SK-N-SH (cell line): ENCODE data around the gene MYEOV. TPM values are rescaled to one million over a fixed set of nuclear protein-coding genes. Genes with fewer than 3 reads are reported as not detected.

Source experiments
- CTCF ChIA-PET: fragments of 300-600, 350-600 bp; formaldehyde crosslinking; extraction: SDS; loops from one replicate; lab custom pipeline; 2021; lab: Yijun Ruan, JAX
- POLR2A ChIA-PET: fragments of 350-600 bp; sonication (Branson Sonifier 250); formaldehyde crosslinking; extraction: SDS; loops from one replicate; lab custom pipeline; 2020; ENCODE audit warnings: antibody characterized with exemption, inconsistent platforms; lab: Yijun Ruan, JAX
- DNase-seq: peaks from one replicate; pipeline ENCODE4 v3.0.0; 2012
- H2AFZ ChIP-seq: fragments of 200-600 bp; sonication (generic); 2 replicates; pipeline ENCODE4 v1.8.1; 2016; ENCODE audit warnings: antibody characterized with exemption, mild to moderate bottlenecking, low read depth
- H3F3A ChIP-seq: fragments of 200-600 bp; sonication (generic); replicated peaks from 2 replicates; pipeline ENCODE3; 2016; ENCODE audit warnings: antibody characterized with exemption, mild to moderate bottlenecking; ENCODE audit not compliant: insufficient read depth
- H3K27ac ChIP-seq, 2 experiments: fragments of 200-500 bp in 1 of 2; fragments of 200-600 bp in 1 of 2; sonication (Bioruptor generic) in 1 of 2; sonication (generic), shearing (Covaris generic) in 1 of 2; 2 replicates each; pipeline versions ENCODE4 v1.5.1 to v1.6.1; 2014 to 2016; ENCODE audit warnings: low read depth in 2 of 2, inconsistent platforms in 1 of 2, low read length in 1 of 2, mild to moderate bottlenecking in 1 of 2, mixed read lengths in 1 of 2
- H3K27me3 ChIP-seq: fragments of 200-600 bp; sonication (generic), shearing (Covaris generic); 2 replicates; pipeline ENCODE4 v1.6.1; 2016; ENCODE audit warnings: mixed run types; ENCODE audit not compliant: insufficient read depth
- H3K36me3 ChIP-seq, 2 experiments: fragments of 200-500 bp in 1 of 2; fragments of 200-600 bp in 1 of 2; sonication (Bioruptor generic) in 1 of 2; sonication (generic) in 1 of 2; replicated peaks in 1 of 2; 2 replicates each; pipeline versions ENCODE3 to v1.5.1; 2014 to 2016; ENCODE audit warnings: low read length in 1 of 2, mild to moderate bottlenecking in 1 of 2; ENCODE audit not compliant: insufficient read depth in 2 of 2, control insufficient read depth in 1 of 2
- H3K4me1 ChIP-seq, 2 experiments: fragments of 200-500 bp in 1 of 2; fragments of 200-600 bp in 1 of 2; sonication (Bioruptor generic) in 1 of 2; sonication (generic), shearing (Covaris generic) in 1 of 2; 2 replicates each; pipeline versions ENCODE4 v1.5.1 to v1.6.1; 2014 to 2016; ENCODE audit warnings: low read depth in 1 of 2, low read length in 1 of 2, mixed run types in 1 of 2; ENCODE audit not compliant: insufficient read depth in 2 of 2, control insufficient read depth in 1 of 2
- H3K4me2 ChIP-seq: fragments of 200-600 bp; sonication (generic), shearing (Covaris generic); 2 replicates; pipeline ENCODE4 v1.6.1; 2017; ENCODE audit warnings: mixed run types
- H3K4me3 ChIP-seq, 2 experiments: fragments of 200-500 bp in 1 of 2; fragments of 200-600 bp in 1 of 2; sonication (Bioruptor generic) in 1 of 2; sonication (generic), shearing (Covaris generic) in 1 of 2; 2 replicates each; pipeline versions ENCODE4 v1.5.1 to v1.8.1; 2014 to 2016; ENCODE audit warnings: low read depth in 2 of 2, inconsistent platforms in 1 of 2, low read length in 1 of 2, mild to moderate bottlenecking in 1 of 2, mixed read lengths in 1 of 2, moderate library complexity in 1 of 2
- H3K79me2 ChIP-seq: fragments of 200-600 bp; sonication (generic); 2 replicates; pipeline ENCODE4 v1.8.1; 2017; ENCODE audit warnings: mild to moderate bottlenecking; ENCODE audit not compliant: insufficient read depth
- H3K9ac ChIP-seq: fragments of 200-600 bp; sonication (generic); 2 replicates; pipeline ENCODE4 v1.6.1; 2017; ENCODE audit warnings: mixed run types
- H3K9me2 ChIP-seq: fragments of 200-600 bp; sonication (generic); 2 replicates; pipeline ENCODE4 v1.6.1; 2017; ENCODE audit warnings: mixed run types
- H3K9me3 ChIP-seq: fragments of 200-600 bp; sonication (generic); 2 replicates; pipeline ENCODE4 v1.6.1; 2017; ENCODE audit warnings: mixed run types, mild to moderate bottlenecking, moderate library complexity
- H4K20me1 ChIP-seq: fragments of 200-600 bp; sonication (generic); 2 replicates; pipeline ENCODE4 v1.6.1; 2017; ENCODE audit warnings: mild to moderate bottlenecking, mixed run types; ENCODE audit not compliant: insufficient read depth
- ELF1 ChIP-seq: IDR thresholded peaks from 2 replicates; pipeline ENCODE4 v1.4.0; 2012
- EZH2phosphoT487 ChIP-seq: fragments of 200-600 bp; sonication (generic); IDR thresholded peaks from 2 replicates; pipeline ENCODE4 v1.6.1; 2017; ENCODE audit warnings: low read depth, mixed run types, mild to moderate bottlenecking, antibody characterized with exemption, moderate library complexity, borderline replicate concordance
- GABPA ChIP-seq: IDR thresholded peaks from 2 replicates; pipeline ENCODE4 v1.4.0; 2012; ENCODE audit warnings: low read depth, mild to moderate bottlenecking
- MEF2A ChIP-seq: IDR thresholded peaks from 2 replicates; pipeline ENCODE4 v1.4.0; 2012; ENCODE audit warnings: low read depth, borderline replicate concordance
- MXI1 ChIP-seq: IDR thresholded peaks from 2 replicates; pipeline ENCODE4 v1.6.1; 2012; ENCODE audit warnings: mild to moderate bottlenecking, low read depth, low read length, improper control_type of control experiment
- NFIC ChIP-seq: IDR thresholded peaks from 2 replicates; pipeline ENCODE4 v1.4.0; 2012; ENCODE audit warnings: borderline replicate concordance
- RAD21 ChIP-seq: IDR thresholded peaks from 2 replicates; pipeline ENCODE4 v1.6.1; 2012; ENCODE audit warnings: mild to moderate bottlenecking, low read length
- RFX5 ChIP-seq: IDR thresholded peaks from 2 replicates; pipeline ENCODE4 v1.6.1; 2012; ENCODE audit warnings: mild to moderate bottlenecking, improper control_type of control experiment, low read length
- SMC3 ChIP-seq: IDR thresholded peaks from 2 replicates; pipeline ENCODE4 v1.6.1; 2012; ENCODE audit warnings: low read depth, low read length, improper control_type of control experiment
- TAF1 ChIP-seq: IDR thresholded peaks from 2 replicates; pipeline ENCODE4 v1.6.1; 2012; ENCODE audit warnings: low read depth, mild to moderate bottlenecking, low read length, moderate library complexity, borderline replicate concordance
- TEAD4 ChIP-seq: IDR thresholded peaks from 2 replicates; pipeline ENCODE4 v1.4.0; 2012; ENCODE audit warnings: mild to moderate bottlenecking, borderline replicate concordance; ENCODE audit not compliant: insufficient read depth
- YY1 ChIP-seq: IDR thresholded peaks from 2 replicates; pipeline ENCODE4 v1.4.0; 2012; ENCODE audit warnings: low read depth, mild to moderate bottlenecking
- WGBS: methylation state at CpG from one replicate; pipeline ENCODE4 v1.1.6; 2017; ENCODE audit warnings: low lambda C conversion rate; 5-methylcytosine and 5-hydroxymethylcytosine counted together
- polyA plus RNA-seq, 3 experiments: library from polyadenylated mRNA; depleted of rRNA; stranded (reverse); fragments of >200 nt; gene quantifications; 2 replicates each; pipeline ENCODE4 v1.2.3, GENCODE V29; 2012
- TF ChIP-seq, protein P1 (sequence below): IDR thresholded peaks from 2 replicates; pipeline ENCODE4 v1.4.0; 2012; ENCODE audit warnings: low read depth, borderline replicate concordance
- TF ChIP-seq, protein P2 (sequence below): fragments of 150-350 bp; IDR thresholded peaks from 2 replicates; pipeline ENCODE4 v1.6.1; 2017; ENCODE audit warnings: antibody characterized with exemption, low read length, low read depth, borderline replicate concordance

Gene MYEOV
- polyA plus RNA-seq, 1 of the 3 experiments (the other 2 are of a cell fraction) = 3.0 TPM

DNA sequence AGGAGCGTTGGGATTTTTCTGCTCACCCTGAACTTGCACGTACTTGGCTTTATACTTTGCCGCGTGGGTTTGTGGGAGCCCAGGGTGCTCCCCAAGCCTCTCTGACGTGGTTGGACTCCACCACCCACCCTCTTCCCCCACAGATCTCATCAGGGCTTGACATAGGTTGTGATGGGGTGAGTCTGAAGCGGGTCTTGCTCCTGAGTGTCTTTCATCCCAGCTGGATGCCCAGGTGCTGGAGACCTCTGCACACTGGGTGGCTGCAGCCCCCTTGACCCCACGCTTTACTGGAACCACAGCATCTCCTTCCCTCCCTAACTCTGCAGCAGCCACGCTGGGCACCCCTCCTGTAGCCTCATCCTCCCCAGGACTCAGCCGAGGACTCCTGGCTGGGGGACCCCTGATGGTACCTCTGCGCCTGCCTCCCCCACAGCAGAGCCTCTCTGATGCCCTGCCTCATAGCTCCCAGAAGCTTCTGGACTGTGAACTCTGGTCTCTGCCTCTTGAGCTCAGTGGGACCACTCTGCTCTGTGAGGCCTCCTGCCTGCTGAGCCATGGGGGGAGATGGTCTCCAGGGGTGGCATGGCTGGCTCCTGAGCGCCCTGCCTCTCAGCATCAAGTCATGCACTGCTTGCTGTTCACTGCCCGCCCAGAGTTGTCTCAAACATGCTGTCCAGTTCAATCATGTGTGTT is 45.2 kb downstream of the MYEOV start (continued):
- TF ChIP-seq, protein P1, sequence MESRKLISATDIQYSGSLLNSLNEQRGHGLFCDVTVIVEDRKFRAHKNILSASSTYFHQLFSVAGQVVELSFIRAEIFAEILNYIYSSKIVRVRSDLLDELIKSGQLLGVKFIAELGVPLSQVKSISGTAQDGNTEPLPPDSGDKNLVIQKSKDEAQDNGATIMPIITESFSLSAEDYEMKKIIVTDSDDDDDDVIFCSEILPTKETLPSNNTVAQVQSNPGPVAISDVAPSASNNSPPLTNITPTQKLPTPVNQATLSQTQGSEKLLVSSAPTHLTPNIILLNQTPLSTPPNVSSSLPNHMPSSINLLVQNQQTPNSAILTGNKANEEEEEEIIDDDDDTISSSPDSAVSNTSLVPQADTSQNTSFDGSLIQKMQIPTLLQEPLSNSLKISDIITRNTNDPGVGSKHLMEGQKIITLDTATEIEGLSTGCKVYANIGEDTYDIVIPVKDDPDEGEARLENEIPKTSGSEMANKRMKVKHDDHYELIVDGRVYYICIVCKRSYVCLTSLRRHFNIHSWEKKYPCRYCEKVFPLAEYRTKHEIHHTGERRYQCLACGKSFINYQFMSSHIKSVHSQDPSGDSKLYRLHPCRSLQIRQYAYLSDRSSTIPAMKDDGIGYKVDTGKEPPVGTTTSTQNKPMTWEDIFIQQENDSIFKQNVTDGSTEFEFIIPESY = no peak
- TF ChIP-seq ELF1 = no peak
- TF ChIP-seq, protein P2, sequence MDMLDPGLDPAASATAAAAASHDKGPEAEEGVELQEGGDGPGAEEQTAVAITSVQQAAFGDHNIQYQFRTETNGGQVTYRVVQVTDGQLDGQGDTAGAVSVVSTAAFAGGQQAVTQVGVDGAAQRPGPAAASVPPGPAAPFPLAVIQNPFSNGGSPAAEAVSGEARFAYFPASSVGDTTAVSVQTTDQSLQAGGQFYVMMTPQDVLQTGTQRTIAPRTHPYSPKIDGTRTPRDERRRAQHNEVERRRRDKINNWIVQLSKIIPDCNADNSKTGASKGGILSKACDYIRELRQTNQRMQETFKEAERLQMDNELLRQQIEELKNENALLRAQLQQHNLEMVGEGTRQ = no peak
- TF ChIP-seq, all 33 proteins: peak for 0

DNA sequence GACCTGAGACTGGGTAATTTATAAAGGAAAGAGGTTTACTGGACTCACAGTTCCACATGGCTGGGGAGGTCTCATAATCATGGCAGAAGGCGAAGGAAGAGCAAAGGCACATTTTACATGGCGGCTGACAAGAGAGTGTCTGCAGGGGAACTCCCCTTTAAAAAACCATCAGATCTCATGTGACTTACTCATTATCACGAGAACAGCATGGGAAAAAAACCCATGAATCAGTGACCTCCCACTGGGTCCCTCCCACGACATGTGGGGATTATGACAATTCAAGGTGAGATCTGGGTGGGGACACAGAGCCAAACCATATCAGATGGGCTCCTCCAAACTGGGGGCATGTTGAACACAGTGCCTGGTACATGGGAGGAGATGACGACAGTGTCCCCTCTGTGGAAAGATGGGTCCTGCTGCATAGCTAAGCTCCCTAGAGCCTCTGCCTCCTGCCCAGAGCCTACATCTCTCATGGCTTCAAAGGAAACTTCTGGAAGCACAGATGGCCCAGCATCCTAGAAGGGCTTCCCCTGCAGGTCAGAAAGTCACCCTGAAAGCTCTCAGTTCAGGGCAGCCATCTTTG is 46.1 kb downstream of the MYEOV start:
- CTCF ChIA-PET = no interaction called here
- TF ChIP-seq TEAD4 (no peak), RAD21 (no peak), MXI1 (no peak), GABPA (no peak), TAF1 (no peak), YY1 (no peak), MEF2A (no peak), NFIC (no peak), RFX5 (no peak), ELF1 (no peak), SMC3 (no peak), EZH2phosphoT487 (no peak)
- TF ChIP-seq, protein P1 = no peak
- TF ChIP-seq, all 33 proteins: peak for 0
- Histone ChIP-seq H3K36me3 (no peaks in the 10 kb centered on the region), H3K9ac (no peak overlapping the region), H3K4me2 (no peak overlapping the region), H3K4me3 (no peak overlapping the region), H4K20me1 (no peaks in the 10 kb centered on the region), H3F3A (no peaks in the 10 kb centered on the region), H3K9me3 (no peaks in the 10 kb centered on the region), H3K27ac (no peak overlapping the region), H3K27me3 (no peaks in the 10 kb centered on the region), H3K9me2 (no peaks in the 10 kb centered on the region), H3K4me1 (peaks cover 0 to 9% of the 10 kb centered on the region in 2 experiments; a peak in 1 of 4 replicates), H2AFZ (no peak overlapping the region), H3K79me2 (no peaks in the 10 kb centered on the region)
- POLR2A ChIA-PET = no interaction called here
- WGBS = 93% methylated on average over 5 of the region's 5 CpGs
- DNase-seq = no peak
